SK-N-SH treated with all-trans-retinoic acid at 6 μM for 48 hours (cell line): ENCODE results near the gene MUC5AC.

Experiments
- CSDC2 ChIP-seq: fragments of 250-450 bp; sonication (Bioruptor Pico); IDR thresholded peaks from 2 replicates; pipeline ENCODE4 v1.5.0; 2020; ENCODE audit warnings: mild to moderate bottlenecking, moderate library complexity
- TOX ChIP-seq: fragments of 250-450 bp; sonication (Bioruptor Pico); IDR thresholded peaks from 2 replicates; pipeline ENCODE4 v1.8.0; 2021; ENCODE audit warnings: mild to moderate bottlenecking, moderate library complexity, borderline replicate concordance
- ZFP3 ChIP-seq: fragments of 250-450 bp; sonication (Bioruptor Pico); IDR thresholded peaks from 2 replicates; pipeline ENCODE4 v1.5.0; 2020; ENCODE audit warnings: mild to moderate bottlenecking, moderate library complexity
- ZNF565 ChIP-seq: fragments of 450-650 bp; formaldehyde crosslinking; conservative IDR thresholded peaks from 2 replicates; pipeline ENCODE4 v1.5.0; 2020; ENCODE audit warnings: low read depth, mild to moderate bottlenecking, moderate library complexity
- TF ChIP-seq, protein P1 (sequence below): fragments of 250-450 bp; sonication (Bioruptor Pico); IDR thresholded peaks from 2 replicates; pipeline ENCODE4 v1.5.1; 2021; ENCODE audit warnings: mild to moderate bottlenecking, moderate library complexity

DNA sequence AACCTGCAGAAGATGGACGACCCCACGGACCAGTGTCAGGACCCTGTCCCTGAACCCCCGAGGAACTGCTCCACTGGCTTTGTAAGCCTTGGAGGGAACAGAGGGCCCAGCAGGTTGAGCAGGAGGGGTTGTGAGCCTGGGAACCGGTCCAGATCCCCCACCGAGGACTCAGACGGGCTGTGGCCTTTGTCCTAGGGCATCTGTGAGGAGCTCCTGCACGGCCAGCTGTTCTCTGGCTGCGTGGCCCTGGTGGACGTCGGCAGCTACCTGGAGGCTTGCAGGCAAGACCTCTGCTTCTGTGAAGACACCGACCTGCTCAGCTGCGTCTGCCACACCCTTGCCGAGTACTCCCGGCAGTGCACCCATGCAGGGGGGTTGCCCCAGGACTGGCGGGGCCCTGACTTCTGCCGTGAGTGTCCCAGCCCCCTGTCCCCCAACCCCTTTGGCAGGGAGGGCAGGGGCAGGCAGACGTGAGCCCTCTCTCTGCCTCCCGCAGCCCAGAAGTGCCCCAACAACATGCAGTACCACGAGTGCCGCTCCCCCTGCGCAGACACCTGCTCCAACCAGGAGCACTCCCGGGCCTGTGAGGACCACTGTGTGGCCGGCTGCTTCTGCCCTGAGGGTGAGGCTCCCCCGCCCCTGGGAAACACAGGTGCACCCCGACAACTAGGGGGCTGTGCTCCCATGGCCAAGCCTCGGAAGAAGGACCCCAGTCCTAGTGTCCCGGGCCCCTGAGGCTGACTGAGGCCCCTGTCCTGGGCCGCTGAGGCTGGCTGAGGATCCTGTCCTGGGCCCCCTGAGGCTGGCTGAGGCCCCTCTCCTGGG, 6.4 kb downstream of the MUC5AC start:
- TF ChIP-seq CSDC2 (CRISPR knock-in tag) (no peak), TOX (CRISPR knock-in tag) (no peak), ZFP3 (CRISPR knock-in tag) (no peak), ZNF565 (no peak)
- TF ChIP-seq, protein P1, sequence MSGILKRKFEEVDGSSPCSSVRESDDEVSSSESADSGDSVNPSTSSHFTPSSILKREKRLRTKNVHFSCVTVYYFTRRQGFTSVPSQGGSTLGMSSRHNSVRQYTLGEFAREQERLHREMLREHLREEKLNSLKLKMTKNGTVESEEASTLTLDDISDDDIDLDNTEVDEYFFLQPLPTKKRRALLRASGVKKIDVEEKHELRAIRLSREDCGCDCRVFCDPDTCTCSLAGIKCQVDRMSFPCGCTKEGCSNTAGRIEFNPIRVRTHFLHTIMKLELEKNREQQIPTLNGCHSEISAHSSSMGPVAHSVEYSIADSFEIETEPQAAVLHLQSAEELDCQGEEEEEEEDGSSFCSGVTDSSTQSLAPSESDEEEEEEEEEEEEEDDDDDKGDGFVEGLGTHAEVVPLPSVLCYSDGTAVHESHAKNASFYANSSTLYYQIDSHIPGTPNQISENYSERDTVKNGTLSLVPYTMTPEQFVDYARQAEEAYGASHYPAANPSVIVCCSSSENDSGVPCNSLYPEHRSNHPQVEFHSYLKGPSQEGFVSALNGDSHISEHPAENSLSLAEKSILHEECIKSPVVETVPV (CRISPR knock-in tag) = no peak
